IPS DF 6.9 (cell line): ENCODE results near the gene MC1R.

Source experiments
- DNase-seq: peaks from one replicate; pipeline ENCODE4 v3.0.0-alpha.2; 2013; ENCODE audit warnings: low read depth, low spot score
- H3K27ac ChIP-seq: one replicate; pipeline ENCODE4 v1.5.1; 2013; ENCODE audit warnings: low read length, control low read depth
- H3K27me3 ChIP-seq: 2 replicates; pipeline ENCODE4 v1.6.1; 2013; ENCODE audit warnings: mild to moderate bottlenecking, low read length; ENCODE audit not compliant: control insufficient read depth, insufficient read depth
- H3K36me3 ChIP-seq: 2 replicates; pipeline ENCODE4 v1.6.1; 2013; ENCODE audit warnings: low read length; ENCODE audit not compliant: control insufficient read depth, insufficient read depth
- H3K4me1 ChIP-seq: 2 replicates; pipeline ENCODE4 v1.6.1; 2013; ENCODE audit warnings: low read length; ENCODE audit not compliant: control insufficient read depth, insufficient read depth
- H3K4me3 ChIP-seq: 2 replicates; pipeline ENCODE4 v1.5.1; 2013; ENCODE audit warnings: mild to moderate bottlenecking, low read length
- H3K9me3 ChIP-seq: 2 replicates; pipeline ENCODE4 v1.6.1; 2013; ENCODE audit warnings: low read length, inconsistent platforms; ENCODE audit not compliant: control insufficient read depth, insufficient read depth
- WGBS: extraction: QIAGEN DNeasy Blood & Tissue Kit; methylation state at CpG from one replicate; pipeline ENCODE4 v1.1.7; 2013; ENCODE audit warnings: mixed read lengths, missing lambda C conversion rate; ENCODE audit not compliant: insufficient read length, insufficient coverage; 5-methylcytosine and 5-hydroxymethylcytosine counted together

Gene MC1R

DNA sequence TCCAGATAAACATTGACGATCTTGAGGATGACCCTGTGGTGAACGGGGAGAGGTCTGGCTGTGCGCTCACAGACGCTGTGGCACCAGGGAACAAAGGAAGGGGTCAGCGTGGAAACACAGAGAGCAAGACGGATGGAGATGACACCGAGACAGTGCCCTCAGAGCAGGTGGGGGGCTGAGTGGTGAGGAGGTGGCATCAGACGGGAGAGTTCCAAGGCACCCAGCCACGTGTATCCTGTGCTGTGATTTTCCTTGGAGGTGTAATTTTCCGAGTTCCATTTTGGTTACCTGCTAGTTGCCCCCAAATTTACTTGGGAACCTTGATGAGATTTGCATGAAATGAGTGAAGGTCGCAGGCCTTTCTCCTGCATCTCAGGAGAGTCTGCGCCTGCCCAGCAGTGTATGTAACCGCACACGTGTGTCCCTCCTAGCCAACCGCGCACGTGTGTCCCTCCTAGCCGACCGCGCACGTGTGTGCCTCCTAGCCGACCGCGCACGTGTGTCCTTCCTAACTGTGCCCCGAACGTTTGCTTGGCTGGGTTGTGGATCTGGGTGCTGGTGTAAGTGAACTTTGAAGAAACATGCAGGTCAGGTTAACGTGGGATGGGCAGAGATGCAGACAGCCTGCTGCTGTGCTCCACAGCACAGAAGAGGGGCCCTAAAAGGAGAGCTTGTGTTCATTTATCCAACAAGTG is 35.2 kb upstream of the MC1R start:
- Histone ChIP-seq H3K27ac (no peak overlapping the region), H3K27me3 (no peaks in the 10 kb centered on the region), H3K36me3 (peaks cover 28% of the 10 kb centered on the region), H3K9me3 (no peaks in the 10 kb centered on the region), H3K4me3 (no peak overlapping the region), H3K4me1 (no peaks in the 10 kb centered on the region)
- no peak for DNase-seq
- no CpG with 5 or more reads among the region's 28 CpGs for WGBS

GRCh38 chr16:89884041-89884421 is 34.6 kb upstream of the MC1R start:
- WGBS, result no CpG with 5 or more reads among the region's 8 CpGs
- H3K4me1 ChIP-seq, result no peaks in the 10 kb centered on the region
- no peak for DNase-seq
- no peaks in the 10 kb centered on the region for H3K9me3 ChIP-seq
- H3K36me3 ChIP-seq, result peaks cover 26% of the 10 kb centered on the region
- no peak overlapping the region for H3K27ac ChIP-seq
- H3K27me3 ChIP-seq, result no peaks in the 10 kb centered on the region
- H3K4me3 ChIP-seq, result no peak overlapping the region

GRCh38 chr16:89887243-89887642 is 31.4 kb upstream of the MC1R start:
- H3K4me1 ChIP-seq, result no peaks in the 10 kb centered on the region
- no peak for DNase-seq
- no peak overlapping the region for H3K27ac ChIP-seq
- H3K27me3 ChIP-seq, result no peaks in the 10 kb centered on the region
- peaks cover 35% of the 10 kb centered on the region for H3K36me3 ChIP-seq
- H3K9me3 ChIP-seq, result no peaks in the 10 kb centered on the region
- H3K4me3 ChIP-seq, result no peak overlapping the region
- no CpG with 5 or more reads among the region's 14 CpGs for WGBS

DNA sequence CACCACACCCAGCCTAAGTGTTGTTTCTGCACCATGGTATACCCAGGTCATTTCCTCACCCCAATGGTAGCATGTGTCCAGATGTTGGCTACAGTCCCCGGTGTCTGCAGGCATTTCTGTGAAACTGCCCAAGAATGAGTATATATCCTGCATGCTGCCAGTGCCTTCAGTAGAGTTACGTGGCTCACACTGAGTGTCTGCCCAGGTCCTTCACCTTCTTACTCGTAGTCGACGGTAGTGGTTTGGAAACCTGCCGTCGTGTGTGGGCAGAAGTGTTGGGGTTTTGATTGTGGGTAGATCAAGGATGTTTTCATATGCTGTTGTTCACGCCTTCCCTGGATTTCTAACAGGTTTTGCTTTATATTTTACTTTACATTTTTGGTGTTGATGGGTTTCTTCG is 28.5 kb upstream of the MC1R start:
- peaks cover 31% of the 10 kb centered on the region for H3K36me3 ChIP-seq
- no peaks in the 10 kb centered on the region for H3K27me3 ChIP-seq
- H3K4me3 ChIP-seq, result no peak overlapping the region
- no peaks in the 10 kb centered on the region for H3K4me1 ChIP-seq
- no peak overlapping the region for H3K27ac ChIP-seq
- no peaks in the 10 kb centered on the region for H3K9me3 ChIP-seq
- DNase-seq, result no peak
- no CpG with 5 or more reads among the region's 9 CpGs for WGBS

DNA sequence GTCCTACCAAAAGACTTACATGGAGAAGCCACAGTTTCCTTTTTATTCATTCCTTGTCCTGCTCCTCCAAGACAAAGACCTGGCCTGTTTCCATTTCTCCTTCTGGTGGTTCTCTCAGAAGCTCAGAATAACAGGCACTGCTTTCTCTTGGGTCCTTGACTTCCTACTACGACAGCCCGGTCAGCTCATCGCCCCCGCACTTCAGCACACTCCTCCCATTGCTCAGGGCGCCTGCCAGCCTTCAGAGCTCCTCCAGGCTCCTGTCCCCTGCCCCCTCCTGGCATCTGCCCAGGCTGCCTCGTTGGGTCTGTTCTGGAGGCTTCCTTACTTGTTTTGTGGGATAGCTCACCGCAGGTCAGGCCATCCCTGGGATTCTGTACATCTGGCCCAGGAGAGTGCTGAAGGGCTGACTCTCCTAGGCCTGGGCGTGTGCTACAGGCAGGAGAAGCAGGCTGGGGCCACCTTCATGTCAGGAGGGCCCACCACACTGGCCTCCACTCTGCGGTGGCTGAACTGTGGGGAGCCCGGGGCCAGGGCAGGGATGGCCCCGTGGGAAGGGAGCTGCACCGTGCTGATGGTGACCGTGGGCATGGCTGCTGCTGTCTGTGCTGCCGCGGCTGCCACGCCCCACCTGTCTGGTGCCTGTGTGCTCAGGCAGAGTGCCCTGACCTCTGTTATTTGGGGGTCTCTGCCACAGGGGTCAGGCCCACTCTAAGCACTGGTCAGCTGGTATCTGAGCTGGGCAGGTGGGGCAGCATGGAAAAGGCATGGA is 27.6 kb upstream of the MC1R start:
- no peak for DNase-seq
- Histone ChIP-seq H3K27ac (no peak overlapping the region), H3K36me3 (peaks cover 37% of the 10 kb centered on the region)

GRCh38 chr16:89892055-89892630 is 26.5 kb upstream of the MC1R start:
- WGBS, result no CpG with 5 or more reads among the region's 18 CpGs
- Histone ChIP-seq H3K9me3 (no peaks in the 10 kb centered on the region), H3K4me1 (no peaks in the 10 kb centered on the region), H3K27me3 (no peaks in the 10 kb centered on the region), H3K4me3 (no peak overlapping the region), H3K36me3 (peaks cover 37% of the 10 kb centered on the region), H3K27ac (no peak overlapping the region)
- DNase-seq, result no peak

More for the DNA sequence above, 27.6 kb upstream of the MC1R start:
- Histone ChIP-seq H3K4me1 (no peaks in the 10 kb centered on the region), H3K27me3 (no peaks in the 10 kb centered on the region), H3K9me3 (no peaks in the 10 kb centered on the region), H3K4me3 (no peak overlapping the region)
- WGBS, result no CpG with 5 or more reads among the region's 16 CpGs

DNA sequence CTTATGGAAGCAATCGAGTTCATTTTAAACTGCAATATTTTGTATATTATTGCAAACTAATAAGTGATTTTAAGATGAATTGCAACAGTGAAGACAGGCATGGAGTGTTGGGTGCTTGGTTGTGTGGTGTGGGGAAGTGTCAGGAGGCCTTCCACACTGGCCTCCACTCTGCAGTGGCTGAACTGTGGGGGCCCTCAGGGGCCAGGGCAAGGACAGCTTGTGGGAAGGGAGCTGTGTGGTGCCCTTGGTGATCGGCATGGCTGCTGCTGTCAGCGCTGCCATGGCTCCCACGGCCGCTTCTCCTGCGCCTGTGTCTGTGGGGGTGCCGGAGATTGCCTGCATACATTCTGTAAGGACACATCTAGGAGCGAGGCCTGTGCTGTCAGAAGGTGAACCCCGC is 26.0 kb upstream of the MC1R start:
- Histone ChIP-seq H3K27me3 (no peaks in the 10 kb centered on the region), H3K4me1 (no peaks in the 10 kb centered on the region), H3K9me3 (no peaks in the 10 kb centered on the region), H3K27ac (no peak overlapping the region), H3K4me3 (no peak overlapping the region), H3K36me3 (peaks cover 32% of the 10 kb centered on the region)
- no peak for DNase-seq
- WGBS, result no CpG with 5 or more reads among the region's 9 CpGs

DNA sequence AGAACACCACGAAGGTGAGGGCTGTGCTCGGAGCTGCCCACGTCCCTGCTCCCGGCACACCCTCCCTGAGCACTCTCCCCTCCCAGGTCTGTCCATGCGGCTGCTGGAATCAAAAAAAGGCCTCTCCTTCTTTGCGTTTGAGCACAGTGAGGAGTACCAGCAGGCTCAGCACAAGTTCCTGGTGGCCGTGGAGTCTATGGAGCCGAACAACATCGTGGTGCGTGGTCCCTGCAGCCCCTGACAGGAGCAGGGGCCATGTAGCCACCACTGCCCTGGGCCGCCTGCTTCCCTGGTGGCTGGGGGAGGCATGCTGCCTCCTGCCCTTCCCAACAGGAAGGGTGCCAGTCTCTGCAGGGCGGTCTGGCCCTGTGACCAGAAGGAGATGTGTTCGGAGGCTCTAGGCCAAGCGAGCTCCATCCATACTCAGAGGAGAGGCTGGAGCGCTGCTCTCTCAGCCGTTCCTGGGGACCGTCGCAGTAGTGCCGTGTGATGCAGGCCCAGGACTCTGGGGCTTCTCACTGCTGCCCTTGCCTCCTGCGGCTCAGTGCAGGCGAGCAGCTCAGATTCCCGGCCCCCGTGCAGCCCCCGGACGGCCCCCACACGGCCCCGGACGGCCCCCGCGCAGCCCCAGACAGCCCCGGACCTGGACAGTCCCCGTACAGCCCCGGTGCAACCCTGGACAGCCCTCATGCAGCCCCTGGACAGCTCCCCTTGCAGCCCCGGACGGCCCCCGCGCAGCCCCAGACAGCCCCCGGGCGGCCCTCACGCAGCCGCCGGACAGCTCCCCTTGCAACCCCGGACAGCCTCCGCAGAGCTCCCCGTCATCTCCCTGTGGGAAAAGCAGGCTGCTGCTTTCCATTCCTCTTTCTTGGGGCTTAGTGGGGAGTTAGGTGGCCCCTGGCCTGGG is 24.8 kb upstream of the MC1R start:
- Histone ChIP-seq H3K27ac (no peak overlapping the region), H3K36me3 (peaks cover 34% of the 10 kb centered on the region), H3K4me3 (no peak overlapping the region), H3K27me3 (no peaks in the 10 kb centered on the region), H3K9me3 (no peaks in the 10 kb centered on the region), H3K4me1 (no peaks in the 10 kb centered on the region)
- no CpG with 5 or more reads among the region's 45 CpGs for WGBS
- DNase-seq, result no peak

- peaks cover 35% of the 10 kb centered on the region for H3K36me3 ChIP-seq
- WGBS, result no CpG with 5 or more reads among the region's 26 CpGs
- no peak overlapping the region for H3K27ac ChIP-seq
- no peak for DNase-seq
- H3K4me1 ChIP-seq, result no peaks in the 10 kb centered on the region
- H3K27me3 ChIP-seq, result no peaks in the 10 kb centered on the region
- H3K9me3 ChIP-seq, result no peaks in the 10 kb centered on the region
- H3K4me3 ChIP-seq, result no peak overlapping the region
These were observed 23.0 kb upstream of the MC1R start for GRCh38 chr16:89895482-89896250.
